H9 (cell line): Measurements from ENCODE around the gene HPGDS. TPM values are rescaled to one million over a fixed set of nuclear protein-coding genes. Genes with fewer than 3 reads are reported as not detected.

Experiments
- DNase-seq: peaks from one replicate; pipeline ENCODE4 v3.0.0-alpha.2; 2017
- H2AFZ ChIP-seq: one replicate; pipeline ENCODE4 v1.6.1; 2013; ENCODE audit warnings: mild to moderate bottlenecking, low read length, control low read depth, moderate library complexity
- H2AK5ac ChIP-seq: 2 replicates; pipeline ENCODE4 v1.6.1; 2013; ENCODE audit warnings: low read length, control low read depth, mixed read lengths; ENCODE audit not compliant: insufficient read length
- H2BK120ac ChIP-seq: one replicate; pipeline ENCODE4 v1.6.1; 2013; ENCODE audit warnings: low read depth, mild to moderate bottlenecking, low read length, control low read depth, inconsistent platforms; ENCODE audit not compliant: poor library complexity, severe bottlenecking
- H2BK12ac ChIP-seq: 2 replicates; pipeline ENCODE4 v1.6.1; 2013; ENCODE audit warnings: low read length, control low read depth, mixed read lengths, low read depth; ENCODE audit not compliant: insufficient read length
- H2BK15ac ChIP-seq: 2 replicates; pipeline ENCODE4 v1.6.1; 2013; ENCODE audit warnings: low read depth, low read length, control low read depth
- H2BK20ac ChIP-seq: one replicate; pipeline ENCODE4 v1.6.1; 2013; ENCODE audit warnings: low read depth, mild to moderate bottlenecking, low read length, control low read depth, inconsistent platforms; ENCODE audit not compliant: poor library complexity, severe bottlenecking
- H2BK5ac ChIP-seq: 2 replicates; pipeline ENCODE4 v1.6.1; 2013; ENCODE audit warnings: low read length, control low read depth, mixed read lengths; ENCODE audit not compliant: insufficient read length
- H3K14ac ChIP-seq: 2 replicates; pipeline ENCODE4 v1.6.1; 2013; ENCODE audit warnings: low read length, control low read depth; ENCODE audit not compliant: insufficient read depth
- H3K18ac ChIP-seq: 2 replicates; pipeline ENCODE4 v1.6.1; 2013; ENCODE audit warnings: low read depth, mild to moderate bottlenecking, mixed read lengths, low read length, control low read depth; ENCODE audit not compliant: insufficient read length
- H3K23ac ChIP-seq: 2 replicates; pipeline ENCODE4 v1.6.1; 2013; ENCODE audit warnings: low read length, control low read depth, mixed read lengths, low read depth; ENCODE audit not compliant: insufficient read length
- H3K23me2 ChIP-seq: 2 replicates; pipeline ENCODE4 v1.6.1; 2013; ENCODE audit warnings: low read depth, mild to moderate bottlenecking, mixed read lengths, low read length, control low read depth; ENCODE audit not compliant: insufficient read length, poor library complexity, severe bottlenecking
- H3K27ac ChIP-seq: 2 replicates; pipeline ENCODE4 v1.5.1; 2013; ENCODE audit warnings: low read length, control low read depth, mixed read lengths, low read depth; ENCODE audit not compliant: insufficient read length
- H3K27me3 ChIP-seq: 2 replicates; pipeline ENCODE4 v1.6.1; 2013; ENCODE audit warnings: low read length, control low read depth, inconsistent platforms; ENCODE audit not compliant: insufficient read depth
- H3K4ac ChIP-seq: 2 replicates; pipeline ENCODE4 v1.6.1; 2013; ENCODE audit warnings: low read depth, mild to moderate bottlenecking, control low read depth, inconsistent platforms, low read length, moderate library complexity
- H3K4me1 ChIP-seq: 2 replicates; pipeline ENCODE4 v1.6.1; 2013; ENCODE audit warnings: low read length, control low read depth, inconsistent platforms; ENCODE audit not compliant: insufficient read depth
- H3K4me2 ChIP-seq: 2 replicates; pipeline ENCODE4 v1.6.1; 2013; ENCODE audit warnings: low read length, control low read depth, mixed read lengths; ENCODE audit not compliant: insufficient read length, insufficient read depth
- H3K56ac ChIP-seq: 2 replicates; pipeline ENCODE4 v1.6.1; 2013; ENCODE audit warnings: low read depth, mild to moderate bottlenecking, mixed read lengths, low read length, control low read depth; ENCODE audit not compliant: insufficient read length
- H3K79me1 ChIP-seq: 2 replicates; pipeline ENCODE4 v1.6.1; 2013; ENCODE audit warnings: low read depth, mild to moderate bottlenecking, moderate library complexity, low read length, control low read depth, inconsistent platforms; ENCODE audit not compliant: insufficient read depth, poor library complexity, severe bottlenecking
- H3K79me2 ChIP-seq: 2 replicates; pipeline ENCODE4 v1.6.1; 2013; ENCODE audit warnings: low read length, control low read depth, inconsistent platforms; ENCODE audit not compliant: insufficient read depth
- H3K9ac ChIP-seq: 2 replicates; pipeline ENCODE4 v1.6.1; 2013; ENCODE audit warnings: low read length, control low read depth, mixed read lengths; ENCODE audit not compliant: insufficient read length; ENCODE audit errors: extremely low read depth
- H3K9me3 ChIP-seq: one replicate; pipeline ENCODE4 v1.6.1; 2013; ENCODE audit warnings: low read depth, low read length, inconsistent platforms; ENCODE audit not compliant: control insufficient read depth
- H3T11ph ChIP-seq: one replicate; pipeline ENCODE4 v1.6.1; 2013; ENCODE audit warnings: mild to moderate bottlenecking, low read length, control low read depth, inconsistent platforms
- H4K20me1 ChIP-seq: one replicate; pipeline ENCODE4 v1.6.1; 2013; ENCODE audit not compliant: control insufficient read depth, insufficient read length, insufficient read depth
- H4K5ac ChIP-seq: 2 replicates; pipeline ENCODE4 v1.6.1; 2013; ENCODE audit warnings: low read depth, mild to moderate bottlenecking, mixed read lengths, low read length, control low read depth; ENCODE audit not compliant: insufficient read length
- H4K8ac ChIP-seq: replicated peaks from 2 replicates; pipeline ENCODE4 v1.6.1; 2013; ENCODE audit warnings: low read length, control low read depth, mixed read lengths, low read depth; ENCODE audit not compliant: insufficient read length
- H4K91ac ChIP-seq: 2 replicates; pipeline ENCODE4 v1.6.1; 2013; ENCODE audit warnings: low read depth, mild to moderate bottlenecking, moderate library complexity, mixed read lengths, low read length, control low read depth; ENCODE audit not compliant: insufficient read length
- H3K27ac Mint-ChIP-seq, 3 experiments: 2 replicates in 2 of 3; 3 replicates in 1 of 3; pipeline ENCODE4 v1.8.0; 2020 to 2021; ENCODE audit warnings: mixed read lengths in 3 of 3, mild to moderate bottlenecking in 1 of 3, moderate library complexity in 1 of 3
- H3K27me3 Mint-ChIP-seq: 2 replicates; pipeline ENCODE4 v1.8.0; 2021; ENCODE audit warnings: low read depth, mild to moderate bottlenecking, moderate library complexity, mixed read lengths
- H3K36me3 Mint-ChIP-seq, 3 experiments: 2 replicates in 2 of 3; 3 replicates in 1 of 3; pipeline ENCODE4 v1.8.0; 2020 to 2021; ENCODE audit warnings: low read depth in 3 of 3, mixed read lengths in 3 of 3; ENCODE audit not compliant: insufficient read depth in 1 of 3
- H3K4me1 Mint-ChIP-seq, 2 experiments: 2 replicates each; pipeline ENCODE4 v1.8.0; 2020; ENCODE audit warnings: mixed read lengths in 2 of 2
- H3K4me3 Mint-ChIP-seq, 2 experiments: 2 replicates in 1 of 2; 3 replicates in 1 of 2; pipeline ENCODE4 v1.8.0; 2020 to 2021; ENCODE audit warnings: mild to moderate bottlenecking in 2 of 2, mixed read lengths in 2 of 2, moderate library complexity in 1 of 2
- H3K9me3 Mint-ChIP-seq, 2 experiments: 2 replicates in 1 of 2; 3 replicates in 1 of 2; pipeline ENCODE4 v1.8.0; 2020; ENCODE audit warnings: mild to moderate bottlenecking in 2 of 2, mixed read lengths in 2 of 2, moderate library complexity in 1 of 2
- WGBS: extraction: QIAGEN DNeasy Blood & Tissue Kit; methylation state at CpG from one replicate; pipeline ENCODE4 v1.1.7; 2013; ENCODE audit warnings: missing lambda C conversion rate, low lambda C conversion rate, mixed read lengths; ENCODE audit not compliant: insufficient read length; ENCODE audit errors: extremely low coverage; 5-methylcytosine and 5-hydroxymethylcytosine counted together
- total RNA-seq: library from RNA; stranded (reverse); gene quantifications from 2 replicates; pipeline ENCODE4 v1.2.1, GENCODE V29; 2021
- TF ChIP-seq, protein P1 (sequence below): fragments of 200-600 bp; sonication (generic); conservative IDR thresholded peaks from 3 replicates; pipeline ENCODE4 v1.8.0; 2021; ENCODE audit warnings: antibody characterized with exemption, mild to moderate bottlenecking

The HPGDS gene
- total RNA-seq, 1 experiment from 2014 or later, result not detected

DNA sequence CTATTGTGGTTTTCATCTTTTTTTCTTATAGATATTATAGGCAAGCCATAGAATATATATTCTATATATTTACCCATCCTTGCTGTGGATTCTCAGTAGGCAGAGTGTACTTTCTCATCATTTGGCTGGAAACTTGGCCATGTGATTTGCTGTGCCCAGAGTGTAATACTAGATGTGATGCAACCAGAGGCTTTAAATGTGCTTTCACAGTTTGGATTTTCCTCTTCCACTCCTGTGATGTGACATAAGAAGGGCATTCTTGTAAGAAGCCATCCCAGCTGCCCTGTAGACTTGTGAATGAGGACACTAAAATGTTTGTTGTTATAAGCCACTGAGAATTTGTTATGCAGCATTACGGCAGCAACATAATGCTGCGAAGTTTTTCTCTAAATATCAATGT, 10.4 kb upstream of the HPGDS start:
- no peaks in the 10 kb centered on the region for H3K9me3 ChIP-seq
- no peak overlapping the region for H2BK120ac ChIP-seq
- DNase-seq, result no peak

More for the DNA sequence above, 10.4 kb upstream of the HPGDS start:
- Histone ChIP-seq H3K23me2 (no peaks in the 10 kb centered on the region), H3K14ac (no peak overlapping the region), H4K20me1 (no peaks in the 10 kb centered on the region), H2AK5ac (no peak overlapping the region), H2AFZ (no peak overlapping the region), H3K23ac (no peak overlapping the region), H3T11ph (no peak overlapping the region), H2BK12ac (no peak overlapping the region), H4K91ac (no peak overlapping the region), H3K27ac (no peak overlapping the region), H2BK15ac (no peak overlapping the region), H4K8ac (no peak overlapping the region), H4K5ac (no peak overlapping the region), H3K79me2 (no peaks in the 10 kb centered on the region), H3K18ac (no peak overlapping the region), H3K56ac (no peak overlapping the region), H3K4me1 (no peaks in the 10 kb centered on the region), H2BK5ac (no peak overlapping the region), H3K4me2 (no peak overlapping the region), H3K79me1 (no peaks in the 10 kb centered on the region), H3K4ac (no peak overlapping the region), H3K27me3 (no peaks in the 10 kb centered on the region), H3K9ac (no peak overlapping the region), H2BK20ac (no peak overlapping the region)
- Mint-ChIP-seq H3K36me3 (no peaks in the 10 kb centered on the region; a peak in 1 of 7 replicates), H3K4me3 (no peak overlapping the region), H3K27ac (no peak overlapping the region), H3K9me3 (no peaks in the 10 kb centered on the region), H3K4me1 (peaks cover 4 to 9% of the 10 kb centered on the region in 2 experiments; a peak in 3 of 4 replicates), H3K27me3 (no peaks in the 10 kb centered on the region)
- WGBS, result no CpG with 5 or more reads among the region's 2 CpGs
- TF ChIP-seq, protein P1, sequence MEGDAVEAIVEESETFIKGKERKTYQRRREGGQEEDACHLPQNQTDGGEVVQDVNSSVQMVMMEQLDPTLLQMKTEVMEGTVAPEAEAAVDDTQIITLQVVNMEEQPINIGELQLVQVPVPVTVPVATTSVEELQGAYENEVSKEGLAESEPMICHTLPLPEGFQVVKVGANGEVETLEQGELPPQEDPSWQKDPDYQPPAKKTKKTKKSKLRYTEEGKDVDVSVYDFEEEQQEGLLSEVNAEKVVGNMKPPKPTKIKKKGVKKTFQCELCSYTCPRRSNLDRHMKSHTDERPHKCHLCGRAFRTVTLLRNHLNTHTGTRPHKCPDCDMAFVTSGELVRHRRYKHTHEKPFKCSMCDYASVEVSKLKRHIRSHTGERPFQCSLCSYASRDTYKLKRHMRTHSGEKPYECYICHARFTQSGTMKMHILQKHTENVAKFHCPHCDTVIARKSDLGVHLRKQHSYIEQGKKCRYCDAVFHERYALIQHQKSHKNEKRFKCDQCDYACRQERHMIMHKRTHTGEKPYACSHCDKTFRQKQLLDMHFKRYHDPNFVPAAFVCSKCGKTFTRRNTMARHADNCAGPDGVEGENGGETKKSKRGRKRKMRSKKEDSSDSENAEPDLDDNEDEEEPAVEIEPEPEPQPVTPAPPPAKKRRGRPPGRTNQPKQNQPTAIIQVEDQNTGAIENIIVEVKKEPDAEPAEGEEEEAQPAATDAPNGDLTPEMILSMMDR, result no peak
